Retinal pigment epithelial cell (primary cell): ENCODE results near the gene ZNF862.
"Not testable (repeated sequence)": the region's sequence is repeated elsewhere in the genome, so short reads cannot be mapped to it uniquely, and the experiment has no call there.

Source experiments
- DNase-seq: peaks from one replicate; pipeline ENCODE4 v3.0.0-alpha.2; 2010; ENCODE audit warnings: low read depth
- H3K4me3 ChIP-seq: 2 replicates; pipeline ENCODE4 v1.5.1; 2011; ENCODE audit warnings: mild to moderate bottlenecking, low read length, control low read depth, moderate library complexity
- TF ChIP-seq, protein P1 (sequence below): conservative IDR thresholded peaks from 2 replicates; pipeline ENCODE4 v1.5.1; 2011; ENCODE audit warnings: low read depth, low read length, control low read depth, inconsistent platforms

ZNF862 gene

DNA sequence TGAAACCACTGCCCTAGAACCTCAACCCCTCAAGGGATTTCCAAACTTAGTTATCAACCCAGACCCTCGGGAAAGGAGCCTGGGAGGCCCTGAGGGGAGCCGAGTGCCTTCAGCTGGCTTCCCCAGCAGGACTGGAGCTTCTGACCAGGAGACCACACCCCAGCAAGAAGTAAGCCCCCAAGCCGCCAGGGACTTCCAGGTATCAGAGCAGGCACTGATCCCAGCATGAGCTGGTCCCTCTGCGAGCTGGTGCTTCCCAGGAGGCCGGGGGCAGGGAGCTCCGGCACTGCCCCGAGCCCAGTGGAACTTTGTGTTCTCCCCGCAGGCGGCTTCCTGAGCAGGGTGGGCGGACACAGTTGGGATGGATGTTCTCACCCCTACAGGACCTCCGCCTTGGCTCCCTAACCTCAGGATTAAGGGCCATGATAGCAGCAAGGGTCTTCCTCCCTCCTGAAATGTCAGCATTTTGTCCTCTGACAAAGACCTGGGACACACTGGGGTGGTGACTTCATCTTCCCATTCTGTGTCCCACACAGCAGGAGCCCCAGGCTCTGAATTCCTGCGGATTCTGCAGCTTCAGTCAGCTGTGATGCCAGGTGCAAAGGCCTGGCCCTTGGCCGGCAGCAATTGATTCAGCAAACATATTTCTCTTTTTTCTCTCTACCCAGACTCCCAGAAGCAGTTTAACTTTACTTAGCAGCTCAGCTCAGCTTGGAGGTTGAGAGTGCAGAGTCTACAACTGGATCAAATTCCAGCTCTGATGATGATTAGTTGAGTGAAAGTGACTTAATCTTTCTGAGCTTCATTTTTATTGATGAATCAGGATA, 47.2 kb downstream of the ZNF862 start:
- TF ChIP-seq, protein P1, sequence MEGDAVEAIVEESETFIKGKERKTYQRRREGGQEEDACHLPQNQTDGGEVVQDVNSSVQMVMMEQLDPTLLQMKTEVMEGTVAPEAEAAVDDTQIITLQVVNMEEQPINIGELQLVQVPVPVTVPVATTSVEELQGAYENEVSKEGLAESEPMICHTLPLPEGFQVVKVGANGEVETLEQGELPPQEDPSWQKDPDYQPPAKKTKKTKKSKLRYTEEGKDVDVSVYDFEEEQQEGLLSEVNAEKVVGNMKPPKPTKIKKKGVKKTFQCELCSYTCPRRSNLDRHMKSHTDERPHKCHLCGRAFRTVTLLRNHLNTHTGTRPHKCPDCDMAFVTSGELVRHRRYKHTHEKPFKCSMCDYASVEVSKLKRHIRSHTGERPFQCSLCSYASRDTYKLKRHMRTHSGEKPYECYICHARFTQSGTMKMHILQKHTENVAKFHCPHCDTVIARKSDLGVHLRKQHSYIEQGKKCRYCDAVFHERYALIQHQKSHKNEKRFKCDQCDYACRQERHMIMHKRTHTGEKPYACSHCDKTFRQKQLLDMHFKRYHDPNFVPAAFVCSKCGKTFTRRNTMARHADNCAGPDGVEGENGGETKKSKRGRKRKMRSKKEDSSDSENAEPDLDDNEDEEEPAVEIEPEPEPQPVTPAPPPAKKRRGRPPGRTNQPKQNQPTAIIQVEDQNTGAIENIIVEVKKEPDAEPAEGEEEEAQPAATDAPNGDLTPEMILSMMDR: no peak
- DNase-seq: no peak
- no peak overlapping the region for H3K4me3 ChIP-seq

DNA sequence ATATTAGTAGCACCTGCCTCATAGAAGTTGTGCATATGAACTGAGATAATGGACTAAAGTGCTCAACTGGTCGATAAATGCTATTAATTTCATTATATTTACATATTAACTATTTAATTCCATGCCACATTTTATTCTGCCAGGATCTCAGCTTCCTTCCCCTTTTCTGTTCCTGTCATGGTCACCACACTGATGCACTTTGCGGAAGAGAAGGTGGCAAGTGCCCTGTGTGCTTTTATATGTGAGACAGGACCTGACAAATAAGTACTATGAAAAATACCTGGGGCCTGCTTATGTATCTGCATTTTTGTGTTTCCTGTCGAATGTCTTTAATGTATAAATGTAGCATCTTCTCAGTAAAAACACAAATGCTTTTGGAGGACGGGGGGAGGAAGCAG, 47.8 kb downstream of the ZNF862 start:
- H3K4me3 ChIP-seq: no peak overlapping the region
- no peak for DNase-seq
- TF ChIP-seq, protein P1: no peak

DNA sequence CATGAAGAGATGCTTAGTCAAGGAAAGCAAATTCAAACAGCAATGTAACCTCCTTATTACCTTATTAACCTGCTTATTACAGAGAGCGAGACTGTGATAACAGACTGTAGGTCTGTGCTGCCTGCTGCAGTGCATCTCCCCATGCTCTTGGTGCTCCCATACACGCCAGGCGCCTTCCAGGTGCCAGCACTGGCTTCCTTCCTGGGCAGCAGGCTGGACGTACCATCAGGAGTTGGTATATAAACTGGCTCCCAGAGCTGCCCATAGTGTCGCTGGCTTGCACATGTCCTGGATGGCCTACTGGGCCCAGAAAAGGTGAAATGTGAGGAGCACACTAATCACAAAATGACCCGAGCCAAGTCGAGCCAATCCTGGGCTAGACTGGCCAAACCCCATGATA, 49.1 kb downstream of the ZNF862 start:
- no peak overlapping the region for H3K4me3 ChIP-seq
- TF ChIP-seq, protein P1: no peak
- DNase-seq: no peak

DNA sequence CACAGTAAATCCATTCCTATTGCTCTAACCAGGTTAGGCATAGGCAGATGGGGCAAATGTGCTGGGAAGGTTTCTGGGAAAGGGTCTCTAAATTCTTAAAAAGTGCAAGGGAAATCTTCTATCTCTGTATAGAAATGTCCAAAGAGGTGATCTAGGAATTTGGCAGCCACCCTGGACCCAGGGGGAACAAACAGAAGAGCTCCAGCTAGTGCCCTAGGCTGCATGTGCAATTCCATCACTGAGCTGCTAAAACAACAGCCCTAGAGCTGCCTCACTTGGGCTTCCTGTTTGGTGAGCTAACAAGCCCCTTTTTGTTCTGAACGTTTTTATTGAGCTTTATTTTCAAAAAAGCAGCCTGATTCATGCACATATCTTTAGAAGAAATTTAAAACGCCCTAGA, 52.5 kb downstream of the ZNF862 start:
- DNase-seq, H3K4me3 ChIP-seq: not testable (repeated sequence)

DNA sequence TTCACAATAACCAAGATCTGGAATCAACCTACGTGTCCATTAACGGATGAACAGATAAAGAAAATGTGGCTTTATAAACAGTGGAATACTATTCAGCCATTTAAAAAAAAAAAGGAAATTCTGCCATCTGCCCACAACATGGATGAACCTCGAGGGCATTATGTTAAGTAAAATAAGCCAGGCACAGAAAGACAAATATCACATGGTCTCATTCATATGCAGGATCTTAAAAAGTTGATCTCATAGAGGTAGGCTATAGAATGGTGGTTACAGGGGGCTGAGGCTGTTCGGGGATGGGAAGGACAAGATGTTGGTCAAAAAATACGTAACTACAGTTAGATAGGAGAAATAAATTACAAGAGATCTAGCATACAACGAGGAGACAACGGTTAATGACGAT, 56.8 kb downstream of the ZNF862 start:
- DNase-seq, H3K4me3 ChIP-seq: not testable (repeated sequence)

DNA sequence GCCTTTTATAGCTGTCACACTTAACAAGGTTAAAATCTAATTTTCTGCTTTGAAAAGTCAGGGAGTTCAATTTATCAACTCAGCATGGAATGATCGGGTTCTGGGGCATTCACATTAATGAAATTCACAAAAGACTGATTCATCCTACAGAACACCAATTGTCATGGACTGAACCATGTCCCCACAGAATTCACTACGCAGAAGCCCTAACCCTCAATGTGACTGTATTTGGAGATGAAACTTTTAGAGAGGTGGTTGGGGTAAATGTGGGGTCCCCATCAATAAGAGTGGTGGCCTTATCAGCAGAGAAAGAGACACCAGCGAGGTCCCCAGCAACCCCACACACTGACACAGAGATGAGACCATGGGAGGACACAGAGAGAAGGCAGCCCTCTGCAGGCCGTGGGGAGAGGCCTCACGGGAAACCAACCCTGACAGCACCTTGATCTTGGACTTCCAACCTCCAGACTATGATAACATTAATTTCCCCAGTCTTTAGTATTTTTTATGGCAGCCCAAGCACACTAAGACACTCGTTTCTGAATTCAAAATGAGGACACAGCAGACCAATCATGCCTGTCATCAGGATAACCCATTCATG, 69.7 kb downstream of the ZNF862 start:
- H3K4me3 ChIP-seq: not testable (repeated sequence)

DNA sequence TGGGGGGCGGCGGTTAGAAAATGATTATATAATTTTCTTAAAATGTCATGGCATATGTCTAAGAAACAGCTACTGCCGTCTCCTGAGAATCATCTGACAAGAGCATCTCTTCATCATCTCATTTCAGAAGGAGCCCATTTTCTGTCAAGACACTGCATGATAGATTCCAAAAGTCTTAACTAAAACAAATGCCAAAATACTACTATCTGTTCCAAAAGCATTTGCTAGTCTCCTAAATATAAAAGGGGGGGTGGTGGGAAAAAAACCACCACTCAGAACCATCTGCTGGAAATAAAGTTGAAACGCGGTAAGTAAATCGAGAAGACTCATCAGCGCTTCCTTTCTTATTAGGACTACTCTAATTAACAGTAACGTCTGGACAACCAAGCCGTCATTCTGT, 72.0 kb downstream of the ZNF862 start:
- not testable (repeated sequence) for DNase-seq, H3K4me3 ChIP-seq

More for the DNA sequence above, 69.7 kb downstream of the ZNF862 start:
- not testable (repeated sequence) for DNase-seq

DNA sequence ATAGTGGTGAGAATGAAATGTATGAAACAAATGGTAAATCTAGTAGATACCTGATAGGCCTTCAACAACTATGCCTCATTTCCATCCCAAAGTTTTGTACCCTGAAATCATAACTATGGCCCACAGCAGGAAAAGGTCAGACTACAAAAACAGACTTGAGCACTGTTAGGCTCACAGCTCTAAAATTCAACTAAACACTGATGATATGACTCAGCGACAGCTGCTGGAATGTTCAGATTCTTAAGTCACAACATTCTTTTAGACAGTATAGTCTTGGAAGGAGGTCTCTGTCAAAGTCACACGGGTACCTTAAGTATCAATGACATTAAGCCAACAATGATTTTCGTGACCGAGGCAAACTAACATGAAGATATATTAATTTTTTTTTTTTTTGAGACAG, 74.0 kb downstream of the ZNF862 start:
- not testable (repeated sequence) for H3K4me3 ChIP-seq, DNase-seq
